Testis (tissue), 2 donors: ENCODE data around the gene JMJD4.

Experiments
- POLR2A ChIP-seq: fragments of 450-650 bp; IDR thresholded peaks from one replicate; pipeline ENCODE4 v1.6.1; 2017; ENCODE audit warnings: antibody characterized with exemption, mild to moderate bottlenecking, moderate library complexity
- TF ChIP-seq, protein P1 (sequence below), 3 experiments: fragments of 450-650 bp in 2 of 3; fragments of 200-600 bp in 1 of 3; sonication (generic) in 1 of 3; IDR thresholded peaks; one replicate each; pipeline ENCODE4 v1.5.1; 2016 to 2019; ENCODE audit warnings: antibody characterized with exemption in 3 of 3, mild to moderate bottlenecking in 2 of 3, moderate library complexity in 1 of 3

DNA sequence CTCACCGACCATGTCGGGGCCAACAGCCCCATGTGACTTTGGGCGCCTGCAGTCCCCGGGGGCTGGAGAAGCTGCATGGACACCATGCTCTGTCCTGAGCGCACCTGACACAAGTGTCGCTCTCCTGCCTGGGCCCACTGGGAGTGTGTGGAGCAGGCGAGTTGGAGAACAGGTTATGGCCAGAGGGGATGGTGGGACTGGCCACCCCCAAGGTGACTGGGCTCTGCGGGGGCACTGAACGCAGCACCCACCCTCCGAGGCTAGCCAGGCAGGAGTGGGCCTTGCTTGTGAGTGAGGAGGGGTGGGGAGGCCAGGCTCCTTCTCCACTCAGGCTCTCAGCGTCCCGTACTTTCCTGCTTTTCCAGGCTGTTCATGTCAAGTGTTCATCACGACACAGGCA is 35.7 kb upstream of the JMJD4 start:
- TF ChIP-seq, protein P1, sequence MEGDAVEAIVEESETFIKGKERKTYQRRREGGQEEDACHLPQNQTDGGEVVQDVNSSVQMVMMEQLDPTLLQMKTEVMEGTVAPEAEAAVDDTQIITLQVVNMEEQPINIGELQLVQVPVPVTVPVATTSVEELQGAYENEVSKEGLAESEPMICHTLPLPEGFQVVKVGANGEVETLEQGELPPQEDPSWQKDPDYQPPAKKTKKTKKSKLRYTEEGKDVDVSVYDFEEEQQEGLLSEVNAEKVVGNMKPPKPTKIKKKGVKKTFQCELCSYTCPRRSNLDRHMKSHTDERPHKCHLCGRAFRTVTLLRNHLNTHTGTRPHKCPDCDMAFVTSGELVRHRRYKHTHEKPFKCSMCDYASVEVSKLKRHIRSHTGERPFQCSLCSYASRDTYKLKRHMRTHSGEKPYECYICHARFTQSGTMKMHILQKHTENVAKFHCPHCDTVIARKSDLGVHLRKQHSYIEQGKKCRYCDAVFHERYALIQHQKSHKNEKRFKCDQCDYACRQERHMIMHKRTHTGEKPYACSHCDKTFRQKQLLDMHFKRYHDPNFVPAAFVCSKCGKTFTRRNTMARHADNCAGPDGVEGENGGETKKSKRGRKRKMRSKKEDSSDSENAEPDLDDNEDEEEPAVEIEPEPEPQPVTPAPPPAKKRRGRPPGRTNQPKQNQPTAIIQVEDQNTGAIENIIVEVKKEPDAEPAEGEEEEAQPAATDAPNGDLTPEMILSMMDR (IDR thresholded peaks at IDR 0.05): no peak
- TF ChIP-seq POLR2A: no peak
